Choroid plexus epithelial cell (primary cell): ENCODE results near the gene PREX1.

Source experiments
- DNase-seq: peaks from one replicate; pipeline ENCODE4 v3.0.0-alpha.2; 2010; ENCODE audit warnings: low read depth
- H3K4me3 ChIP-seq: 2 replicates; pipeline ENCODE4 v1.5.1; 2011; ENCODE audit warnings: low read depth, mild to moderate bottlenecking, control low read depth, low read length, moderate library complexity
- TF ChIP-seq, protein P1 (sequence below): conservative IDR thresholded peaks from 2 replicates; pipeline ENCODE4 v1.5.1; 2011; ENCODE audit warnings: low read depth, mild to moderate bottlenecking, control low read depth, inconsistent platforms, low read length, moderate library complexity

PREX1 gene

GRCh38 chr20:48841196-48841874 is 13.5 kb upstream of the PREX1 start:
- no peak overlapping the region for H3K4me3 ChIP-seq
- DNase-seq = no peak
- TF ChIP-seq, protein P1, sequence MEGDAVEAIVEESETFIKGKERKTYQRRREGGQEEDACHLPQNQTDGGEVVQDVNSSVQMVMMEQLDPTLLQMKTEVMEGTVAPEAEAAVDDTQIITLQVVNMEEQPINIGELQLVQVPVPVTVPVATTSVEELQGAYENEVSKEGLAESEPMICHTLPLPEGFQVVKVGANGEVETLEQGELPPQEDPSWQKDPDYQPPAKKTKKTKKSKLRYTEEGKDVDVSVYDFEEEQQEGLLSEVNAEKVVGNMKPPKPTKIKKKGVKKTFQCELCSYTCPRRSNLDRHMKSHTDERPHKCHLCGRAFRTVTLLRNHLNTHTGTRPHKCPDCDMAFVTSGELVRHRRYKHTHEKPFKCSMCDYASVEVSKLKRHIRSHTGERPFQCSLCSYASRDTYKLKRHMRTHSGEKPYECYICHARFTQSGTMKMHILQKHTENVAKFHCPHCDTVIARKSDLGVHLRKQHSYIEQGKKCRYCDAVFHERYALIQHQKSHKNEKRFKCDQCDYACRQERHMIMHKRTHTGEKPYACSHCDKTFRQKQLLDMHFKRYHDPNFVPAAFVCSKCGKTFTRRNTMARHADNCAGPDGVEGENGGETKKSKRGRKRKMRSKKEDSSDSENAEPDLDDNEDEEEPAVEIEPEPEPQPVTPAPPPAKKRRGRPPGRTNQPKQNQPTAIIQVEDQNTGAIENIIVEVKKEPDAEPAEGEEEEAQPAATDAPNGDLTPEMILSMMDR = no peak

DNA sequence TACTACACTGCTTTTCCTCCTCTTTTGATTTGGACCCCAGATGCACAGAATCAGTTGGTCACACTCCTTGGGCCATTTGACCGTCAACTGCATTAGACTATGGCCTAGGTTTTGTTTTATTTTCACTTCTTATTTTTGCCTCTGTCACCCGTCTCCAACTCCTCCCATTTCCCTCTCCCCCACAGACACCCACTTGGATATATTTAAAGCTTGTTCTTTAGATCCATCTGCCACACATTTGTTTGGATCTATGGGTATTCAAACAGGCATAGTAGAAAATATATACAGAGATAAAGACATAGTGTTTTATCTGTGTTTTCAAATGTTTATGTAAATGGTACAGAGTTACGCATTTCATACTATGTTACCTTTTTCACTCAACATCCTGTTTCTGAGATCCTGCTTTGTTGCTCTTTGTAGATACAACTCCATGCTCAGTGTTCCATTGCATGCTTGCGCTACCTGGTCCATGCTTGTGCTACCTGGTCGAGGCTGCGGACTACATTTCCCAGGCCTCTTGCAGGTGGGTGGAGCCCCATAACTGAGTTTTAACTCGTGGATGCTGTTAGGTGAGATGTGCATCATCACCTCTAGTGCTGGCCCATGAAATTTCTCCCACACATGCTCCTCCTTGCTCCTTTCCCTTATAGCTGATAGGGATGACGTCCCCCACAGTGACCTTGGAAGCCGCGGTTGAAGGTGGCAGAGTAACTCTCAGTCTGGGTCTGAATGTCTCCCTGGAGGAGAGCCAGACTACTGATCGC is 11.5 kb upstream of the PREX1 start:
- H3K4me3 ChIP-seq = no peak overlapping the region
- no peak for DNase-seq

DNA sequence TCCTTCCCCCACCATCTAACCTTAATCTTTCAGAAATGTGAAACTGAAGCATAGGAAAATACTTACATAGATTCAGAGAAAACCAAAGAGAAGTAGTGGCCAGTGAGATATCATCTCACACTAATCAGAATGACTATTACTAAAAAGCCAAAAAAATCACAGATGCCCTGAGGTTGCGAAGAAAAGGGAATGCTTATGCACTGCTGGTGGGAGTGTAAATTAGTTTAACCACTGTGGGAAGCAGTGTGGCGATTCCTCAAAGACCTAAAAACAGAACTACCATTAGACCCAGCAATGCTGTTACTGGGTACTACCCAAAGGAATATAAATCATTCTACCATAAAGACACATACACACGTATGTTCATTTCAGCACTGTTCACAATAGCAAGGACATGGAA is 9.2 kb upstream of the PREX1 start:
- DNase-seq = no peak
- H3K4me3 ChIP-seq = no peak overlapping the region
- TF ChIP-seq, protein P1 = no peak

More for the DNA sequence above, 11.5 kb upstream of the PREX1 start:
- TF ChIP-seq, protein P1 = no peak

- no peak for DNase-seq
- TF ChIP-seq, protein P1 = no peak
- H3K4me3 ChIP-seq = no peak overlapping the region
Observed at GRCh38 chr20:48835390-48835789, 7.6 kb upstream of the PREX1 start.

- TF ChIP-seq, protein P1 = no peak
- H3K4me3 ChIP-seq = no peak overlapping the region
- no peak for DNase-seq
Observed at GRCh38 chr20:48834278-48834677, 6.5 kb upstream of the PREX1 start.

- DNase-seq = no peak
- TF ChIP-seq, protein P1 = no peak
- no peak overlapping the region for H3K4me3 ChIP-seq
Observed at GRCh38 chr20:48832405-48832730, 4.6 kb upstream of the PREX1 start.

- TF ChIP-seq, protein P1 = no peak
- no peak overlapping the region for H3K4me3 ChIP-seq
- DNase-seq = no peak
Observed at GRCh38 chr20:48831718-48832404, 4.1 kb upstream of the PREX1 start.
